Measurements from ENCODE around the gene ST3GAL4.

Gene ST3GAL4

GRCh38 chr11:126430581-126431335, 75.3 kb downstream of the ST3GAL4 start:
- DNase-seq = no peak

- no peak for DNase-seq
Observed at GRCh38 chr11:126431401-126432064, 76.0 kb downstream of the ST3GAL4 start.

GRCh38 chr11:126432065-126432461, 76.6 kb downstream of the ST3GAL4 start:
- no peak for DNase-seq

- DNase-seq = no peak
Observed at GRCh38 chr11:126432525-126432924, 77.0 kb downstream of the ST3GAL4 start.

- DNase-seq = no peak
Observed at GRCh38 chr11:126433244-126433846, 77.9 kb downstream of the ST3GAL4 start.

GRCh38 chr11:126433989-126434949, 78.8 kb downstream of the ST3GAL4 start:
- DNase-seq = no peak

GRCh38 chr11:126434950-126435335, 79.5 kb downstream of the ST3GAL4 start:
- DNase-seq = no peak

- no peak for DNase-seq
Observed at GRCh38 chr11:126436209-126436755, 80.8 kb downstream of the ST3GAL4 start.

GRCh38 chr11:126437731-126438130, 82.2 kb downstream of the ST3GAL4 start:
- DNase-seq = no peak

GRCh38 chr11:126438272-126438671, 82.8 kb downstream of the ST3GAL4 start:
- DNase-seq = no peak

- DNase-seq = no peak
Observed at GRCh38 chr11:126438691-126439090, 83.2 kb downstream of the ST3GAL4 start.

- no peak for DNase-seq
Observed at GRCh38 chr11:126440276-126440675, 84.8 kb downstream of the ST3GAL4 start.

- DNase-seq = peak; percentile 43
Observed at GRCh38 chr11:126440792-126441514, 85.5 kb downstream of the ST3GAL4 start.

GRCh38 chr11:126443120-126443519, 87.6 kb downstream of the ST3GAL4 start:
- DNase-seq = peak; percentile 77

- no peak for DNase-seq
Observed at GRCh38 chr11:126444072-126444471, 88.6 kb downstream of the ST3GAL4 start.

- no peak for DNase-seq
Observed at GRCh38 chr11:126446581-126446980, 91.1 kb downstream of the ST3GAL4 start.

- no peak for DNase-seq
Observed at GRCh38 chr11:126450198-126450597, 94.7 kb downstream of the ST3GAL4 start.

- no peak for DNase-seq
Observed at GRCh38 chr11:126450806-126451205, 95.3 kb downstream of the ST3GAL4 start.

- DNase-seq = no peak
Observed at GRCh38 chr11:126451211-126451802, 95.8 kb downstream of the ST3GAL4 start.

- DNase-seq = peak; percentile 72
Observed at GRCh38 chr11:126452241-126453101, 97.0 kb downstream of the ST3GAL4 start.

All from NCI-H1417 treated with DMSO at 0.1 percent for 48 hours (cell line).